ENCODE results near the gene CYREN.
"Not testable (repeated sequence)": the region's sequence is repeated elsewhere in the genome, so short reads cannot be mapped to it uniquely, and the experiment has no call there.

CYREN gene, protein sequence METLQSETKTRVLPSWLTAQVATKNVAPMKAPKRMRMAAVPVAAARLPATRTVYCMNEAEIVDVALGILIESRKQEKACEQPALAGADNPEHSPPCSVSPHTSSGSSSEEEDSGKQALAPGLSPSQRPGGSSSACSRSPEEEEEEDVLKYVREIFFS

DNA sequence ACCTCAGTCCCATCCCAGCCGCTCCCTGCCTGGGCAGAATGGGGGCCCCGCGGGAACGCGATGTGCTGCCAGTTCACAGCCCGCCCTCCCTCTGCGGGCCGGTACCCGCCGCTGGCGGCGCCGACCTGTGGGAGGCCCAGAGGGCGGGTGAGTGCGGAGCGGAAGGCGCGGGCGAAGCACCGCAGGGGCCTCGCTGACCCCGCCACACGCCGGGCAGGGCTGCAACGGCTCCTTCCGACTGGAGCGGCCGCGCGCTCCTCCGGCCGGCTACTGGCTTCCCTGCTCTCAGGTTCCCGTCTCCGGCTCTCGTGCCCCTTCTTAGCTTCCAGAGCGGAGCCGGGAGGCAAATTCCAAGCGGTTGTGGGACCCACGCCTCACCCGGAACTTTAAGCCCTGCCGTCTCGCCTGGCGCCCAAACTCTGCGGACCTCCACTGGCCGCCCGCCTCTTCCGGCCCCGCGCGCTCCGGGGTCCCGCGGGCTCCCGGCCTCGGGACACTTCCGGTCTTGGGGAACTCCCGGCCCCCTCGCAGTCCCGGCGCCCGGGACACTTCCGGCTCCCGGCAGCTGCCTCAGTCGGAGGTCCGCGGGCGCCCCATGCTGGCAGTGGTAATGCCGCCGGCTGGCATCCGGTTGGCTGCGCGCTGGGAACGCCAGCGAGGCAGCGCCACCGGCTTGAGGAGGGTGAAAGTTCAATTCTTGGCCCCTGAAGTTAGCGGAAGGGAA lies at the start of gene CYREN:
TSS of gene CYREN (minus strand) at position 434 of the 724 bp plus-strand sequence. CDS start 1,785 bp downstream, outside the sequence.
- DNase-seq, result peak; percentile 55

DNA sequence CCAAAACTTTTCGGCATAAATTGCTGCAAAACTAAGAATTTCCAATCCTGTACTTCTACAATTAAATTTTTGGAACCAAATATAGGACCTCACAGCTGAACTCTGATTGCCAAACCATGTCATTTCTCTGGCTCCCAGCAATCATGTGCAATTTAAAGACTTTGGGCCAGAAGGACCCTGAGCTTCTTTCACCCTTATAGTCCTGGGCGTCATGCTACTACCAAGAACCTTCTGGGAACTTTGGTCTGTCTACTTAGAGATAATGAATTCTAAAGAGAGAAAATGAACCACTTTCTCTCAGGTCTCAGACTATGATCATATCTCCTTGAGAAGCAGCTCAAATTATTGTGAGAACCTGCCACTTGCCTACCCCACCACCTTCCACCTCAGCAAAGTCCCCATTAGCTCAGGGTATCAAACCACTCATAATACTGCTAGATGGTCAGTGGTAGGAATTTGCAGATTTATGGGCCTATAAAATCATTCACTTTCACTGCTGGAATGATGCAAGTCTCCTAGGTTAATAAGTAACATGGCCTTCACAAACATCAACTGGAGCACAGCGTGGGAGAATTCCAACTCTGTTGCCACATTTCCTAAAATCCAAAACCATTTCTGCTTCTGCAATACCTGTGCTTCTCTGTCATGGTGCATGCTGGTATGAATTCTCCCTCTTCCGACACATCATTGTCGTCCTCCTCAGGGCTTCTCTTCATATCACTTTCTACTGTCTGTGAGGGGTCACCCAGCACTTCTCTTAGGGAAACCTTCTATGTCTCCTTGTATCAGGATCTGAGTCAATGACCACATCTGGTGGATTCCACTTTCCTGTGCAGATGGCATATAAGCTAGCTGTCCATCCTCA lies 47.4 kb upstream of the CYREN start:
- DNase-seq, result no peak

DNA sequence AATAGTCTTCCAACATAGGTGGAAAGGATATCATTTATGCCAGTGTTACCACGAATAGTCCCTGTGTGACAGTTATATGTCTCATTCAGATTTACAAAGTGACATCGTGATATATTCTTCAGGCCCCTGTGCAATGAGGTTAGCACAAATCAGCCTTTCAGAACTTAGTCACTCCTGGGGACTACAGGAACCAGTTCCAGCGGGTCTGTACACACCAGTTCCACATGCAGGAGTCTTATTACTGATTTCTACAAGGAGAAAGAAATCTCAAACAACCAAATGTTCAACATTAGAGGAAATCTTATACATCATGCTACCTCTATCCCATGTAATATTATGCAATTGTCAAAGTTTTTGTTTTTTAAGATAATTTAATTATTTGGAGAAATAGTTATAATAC lies 45.2 kb upstream of the CYREN start:
- no peak for DNase-seq

DNA sequence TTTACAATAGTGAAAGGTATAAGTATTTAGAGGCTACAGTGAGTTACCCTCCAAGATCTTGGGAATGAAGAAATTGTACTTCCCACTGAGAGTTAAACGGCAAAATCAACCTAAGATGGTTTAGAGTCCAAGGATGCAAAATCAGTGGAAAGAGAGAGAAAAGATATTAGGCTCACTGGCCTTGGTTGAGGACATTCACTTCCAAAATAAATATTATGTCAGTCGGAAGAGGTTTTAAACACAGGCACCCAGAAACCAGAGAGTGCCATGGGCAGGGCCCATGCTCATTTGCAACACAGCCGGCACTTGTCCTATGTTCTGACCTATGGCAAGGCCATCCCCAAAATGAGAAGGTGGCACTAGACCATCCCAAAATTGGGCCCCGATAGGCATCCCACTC lies 44.7 kb upstream of the CYREN start:
- DNase-seq, result no peak

GRCh38 chr7:135213831-135214230 lies 43.3 kb upstream of the CYREN start:
- no peak for DNase-seq

DNA sequence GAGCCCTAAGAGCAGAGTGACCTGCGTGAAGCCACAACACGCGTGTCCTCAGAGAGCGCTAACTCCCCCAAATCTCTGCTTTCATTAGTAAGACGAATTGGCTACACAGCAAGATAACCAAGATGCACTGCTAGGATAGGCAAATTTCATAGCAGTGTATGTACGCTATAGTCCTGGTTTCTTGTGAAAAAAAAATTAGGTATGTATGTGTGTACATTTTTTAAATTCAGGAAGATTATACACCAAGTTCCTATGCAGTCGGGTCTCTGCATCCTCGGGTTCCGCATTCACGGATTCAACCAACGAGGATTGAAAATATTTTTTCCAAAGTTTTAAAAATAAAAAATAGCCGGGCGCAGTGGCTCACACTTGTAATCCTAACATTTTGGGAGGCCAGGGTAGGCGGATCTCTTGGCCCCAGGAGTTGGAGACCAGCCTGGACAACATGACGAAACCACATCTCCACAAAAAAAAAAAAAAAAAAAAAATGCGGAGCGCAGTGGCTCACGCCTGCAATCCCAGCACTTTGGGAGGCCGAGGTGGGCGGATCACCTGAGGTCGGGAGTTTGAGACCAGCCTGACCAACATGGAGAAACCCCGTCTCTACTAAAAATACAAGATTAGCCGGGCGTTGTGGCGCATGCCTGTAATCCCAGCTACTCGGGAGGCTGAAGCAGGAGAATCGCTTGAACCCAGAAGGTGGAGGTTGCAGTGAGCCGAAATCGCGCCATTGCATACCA lies 41.6 kb upstream of the CYREN start:
- not testable (repeated sequence) for DNase-seq

GRCh38 chr7:135211179-135211945 lies 40.9 kb upstream of the CYREN start, which contains the start of gene WDR91:
Gene WDR91, minus strand, starts transcription at chr7:135211526. Its CDS starts 24 bp downstream, at chr7:135211502.
- peak; percentile 64 for DNase-seq

GRCh38 chr7:135210888-135211178 lies 40.3 kb upstream of the CYREN start:
- peak; percentile 11 for DNase-seq

DNA sequence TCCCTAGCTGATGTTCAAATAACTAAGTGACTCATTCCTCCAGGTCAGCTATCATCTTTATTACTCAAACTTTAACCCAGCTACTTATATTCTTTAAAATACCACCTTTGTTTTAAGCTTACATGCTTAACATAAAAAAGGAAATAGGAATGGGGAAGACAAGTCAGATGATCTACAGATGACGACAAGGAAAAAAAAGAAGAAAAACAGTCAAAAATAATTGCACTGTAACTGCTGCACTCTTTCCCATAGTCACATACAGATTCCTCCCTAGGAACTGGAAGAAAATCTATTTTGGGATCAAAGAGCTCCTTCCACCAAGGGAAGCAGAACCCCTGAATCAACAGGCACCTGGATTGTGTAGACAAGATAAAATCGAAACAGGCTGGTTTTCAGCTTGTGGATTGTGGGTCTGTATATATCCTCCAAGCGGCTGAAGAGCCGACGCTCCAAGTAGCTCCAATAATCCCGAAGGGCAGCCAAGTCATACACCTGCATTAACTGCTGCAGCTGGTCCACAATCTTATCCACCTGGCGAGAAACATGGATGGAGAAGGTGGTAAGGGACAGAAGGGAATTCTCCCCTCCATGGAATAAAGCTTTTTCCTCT lies 38.8 kb upstream of the CYREN start:
- DNase-seq, result no peak

DNA sequence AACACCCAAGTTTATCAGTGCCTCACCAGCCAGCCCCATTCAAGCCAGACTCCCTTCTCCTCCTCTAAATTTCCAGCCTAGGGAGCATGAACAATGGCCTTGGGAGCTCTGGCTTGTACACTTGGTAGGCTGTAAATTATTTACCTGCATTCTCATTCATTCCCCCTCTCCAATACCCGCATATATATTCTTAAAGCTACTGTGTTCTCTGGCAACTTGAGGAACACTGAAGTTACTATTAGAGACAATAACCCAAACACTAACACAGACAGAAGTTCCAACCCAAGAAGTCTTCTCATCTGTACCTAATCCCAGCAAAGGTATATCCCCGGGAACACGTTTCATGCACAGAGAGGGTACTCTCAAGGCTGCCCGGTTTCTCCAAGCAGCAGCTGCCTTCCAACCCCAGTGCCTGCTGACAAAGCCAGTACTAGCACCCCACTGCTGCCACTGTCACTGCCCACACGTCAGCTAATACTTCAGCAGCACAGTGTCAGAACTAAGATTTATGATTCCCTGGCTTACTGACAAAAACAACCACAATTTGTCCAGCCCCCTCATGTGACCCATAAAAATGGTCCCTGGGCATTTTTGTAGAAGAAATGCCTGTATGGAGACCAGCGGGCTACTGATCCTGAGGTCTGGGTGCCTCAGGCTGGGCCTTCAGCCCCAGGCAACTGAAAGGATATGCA lies 37.7 kb upstream of the CYREN start:
- DNase-seq, result no peak

- DNase-seq, result no peak
These were observed 37.0 kb upstream of the CYREN start for GRCh38 chr7:135207406-135208101.

- no peak for DNase-seq
These were observed 36.5 kb upstream of the CYREN start for GRCh38 chr7:135206941-135207391.

- DNase-seq, result no peak
These were observed 35.3 kb upstream of the CYREN start for GRCh38 chr7:135205850-135206249.

GRCh38 chr7:135204876-135205275 lies 34.4 kb upstream of the CYREN start:
- DNase-seq, result no peak

DNA sequence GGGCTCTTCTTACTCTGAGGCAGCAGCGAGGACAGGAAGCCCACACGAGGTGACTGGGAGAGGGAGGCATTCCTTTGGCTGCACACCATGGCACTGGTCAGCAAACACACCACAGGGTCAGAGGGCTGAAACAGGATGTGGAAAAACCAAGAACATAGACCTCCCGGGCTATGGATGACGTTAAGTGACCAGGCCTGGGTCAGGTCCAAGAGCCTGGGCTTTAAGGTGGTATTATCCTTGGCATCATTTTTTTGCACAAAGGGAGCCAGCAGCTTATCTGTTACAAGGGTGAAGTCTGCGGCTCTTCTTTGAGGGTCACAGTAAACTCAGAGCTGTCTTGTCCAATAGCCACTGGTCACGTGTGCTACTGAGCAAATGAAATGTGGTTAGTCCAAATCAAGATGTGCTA lies 33.8 kb upstream of the CYREN start:
- no peak for DNase-seq

DNA sequence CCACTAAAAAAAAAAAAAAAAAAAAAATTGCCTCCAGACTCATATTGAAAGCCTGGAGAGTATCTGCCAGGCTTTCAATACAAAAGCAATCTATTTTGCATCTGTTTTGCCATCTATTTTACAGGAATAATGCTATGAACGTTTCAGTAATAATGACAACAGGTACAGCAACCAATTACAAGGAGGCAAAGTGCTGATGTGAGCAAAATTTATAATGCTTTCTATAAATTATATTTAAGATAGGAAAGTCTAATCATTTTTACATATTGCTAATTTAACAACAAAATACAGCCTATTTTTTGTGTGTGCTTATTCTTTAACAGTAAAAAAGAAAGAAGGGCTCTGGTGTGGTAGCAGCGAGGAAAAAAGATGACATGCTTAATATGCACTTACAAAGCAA lies 30.8 kb upstream of the CYREN start:
- DNase-seq, result no peak

DNA sequence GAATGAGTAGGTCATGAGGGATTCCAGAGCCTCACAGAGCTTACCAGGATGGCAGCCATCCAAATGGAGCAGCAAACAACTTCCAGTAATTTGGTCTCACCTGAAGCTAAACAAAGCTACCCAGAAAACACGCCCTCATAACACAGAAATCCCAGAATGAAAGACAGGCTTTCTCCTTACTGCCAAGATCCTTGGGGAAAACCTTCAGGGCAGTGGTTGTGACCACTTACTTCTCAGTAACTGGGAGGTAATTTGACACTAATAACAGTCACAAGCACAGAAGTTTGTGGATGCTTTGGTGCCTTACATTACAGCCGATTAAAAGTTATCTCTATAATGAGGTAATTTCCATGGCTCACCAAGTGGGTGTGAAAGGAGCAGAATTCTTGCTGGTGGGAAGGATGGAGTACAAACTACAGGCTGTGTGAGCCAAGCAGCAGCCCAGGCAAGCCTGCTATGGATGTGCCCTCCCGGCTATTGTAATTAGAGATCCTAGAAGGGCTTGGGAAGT lies 30.4 kb upstream of the CYREN start:
- no peak for DNase-seq

DNA sequence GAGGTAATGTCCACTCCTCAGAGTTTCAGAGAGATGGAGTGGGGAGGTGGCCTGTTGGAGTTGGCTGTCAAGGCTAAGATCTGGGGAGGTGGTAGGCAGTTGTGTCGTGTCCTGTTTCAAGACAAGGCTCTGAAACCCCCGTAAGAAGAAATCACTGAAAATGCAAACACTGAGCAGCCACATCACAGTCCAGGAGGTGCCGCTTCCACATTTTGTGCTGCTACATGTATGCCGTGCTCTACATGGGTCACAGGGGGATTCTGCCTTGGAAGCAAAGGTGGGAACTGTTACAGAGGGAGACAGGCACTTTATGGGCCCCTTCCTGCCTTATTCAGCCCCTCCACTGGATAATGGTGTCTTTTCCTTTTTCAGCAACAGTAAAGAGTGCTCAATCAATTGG lies 28.9 kb upstream of the CYREN start:
- DNase-seq, result no peak

GRCh38 chr7:135197906-135198655 lies 27.6 kb upstream of the CYREN start:
- DNase-seq, result no peak

DNA sequence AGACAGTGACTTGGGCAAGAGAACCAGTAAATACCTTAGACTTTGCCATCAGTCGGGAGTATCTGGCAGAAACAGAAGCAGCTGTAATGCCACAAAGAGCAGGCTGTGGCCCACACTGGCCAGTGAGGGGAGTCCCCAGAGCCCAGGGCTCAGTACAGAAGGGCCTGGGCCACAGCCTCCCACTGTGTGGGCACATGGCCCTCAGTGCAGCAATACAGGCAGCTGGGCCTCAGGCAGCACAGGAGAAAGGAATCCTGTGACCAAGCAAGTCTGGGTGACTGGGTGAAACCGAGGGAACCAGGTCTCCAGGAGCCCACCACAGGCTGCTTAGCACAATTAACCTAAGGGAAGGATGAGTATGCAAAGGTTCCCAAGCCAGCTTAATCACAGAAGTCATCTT lies 26.8 kb upstream of the CYREN start:
- no peak for DNase-seq
